ENCODE data around the gene CLTA. TPM values are rescaled to one million over a fixed set of nuclear protein-coding genes. Genes with fewer than 3 reads are reported as not detected.
A peak's percentile ranks its signal among the peaks of the same experiment; 100 is the strongest.

CLTA gene
- polyA plus RNA-seq, 2 of the 4 experiments (the other 2 are of a cell fraction): 291 to 312 TPM

- POLR2A ChIA-PET: interaction anchor here (1.7 kb wide), 1 partner anchor 17 kb away, joined by 7 read pairs; the partner anchor contains the start of gene CLTA
- H3K9me3 ChIP-seq: no peaks in the 10 kb centered on the region
- FAIRE-seq (no peak), ATAC-seq (no peak), DNase-seq (ENCODE audit: low read depth in 1 of 2, low spot score in 1 of 2) (no peak)
- no peak overlapping the region for H3K4me3 ChIP-seq
- WGBS (ENCODE audit: missing lambda C conversion rate): 24% methylated on average over 1 of the region's 1 CpG
- peak overlapping the region; percentile 19 to 20; a peak in 4 of 6 replicates for H3K27ac ChIP-seq
- TF ChIP-seq MAFK (IDR thresholded peaks at IDR 0.05; ENCODE audit: partially characterized antibody) (peak; percentile 38), NR3C1 (IDR thresholded peaks at IDR 0.05) (no peak)
- peak overlapping the region; percentile 1; the same call in 1 of the 3 replicates for H3K4me2 ChIP-seq
- CTCF ChIA-PET: interaction anchor here (1.0 to 3.9 kb wide), 4 partner anchors 10 to 253 kb away, joined by 3 to 21 read pairs (median 12); partner anchors contain the start of gene CLTA
- H3K4me1 ChIP-seq: peaks cover 12% of the 10 kb centered on the region
Observed at GRCh38 chr9:36207546-36208012, 16.9 kb downstream of the CLTA start.

- H3K9me3 ChIP-seq: no peaks in the 10 kb centered on the region
- H3K4me3 ChIP-seq: no peak overlapping the region
- TF ChIP-seq CBX2 (IDR thresholded peaks at IDR 0.05; ENCODE audit: borderline replicate concordance, low read depth): no peak
- no peak for TF ChIP-seq CBX8 (IDR thresholded peaks at IDR 0.05)
- no peak overlapping the region for H3K27ac ChIP-seq
- H3K4me1 ChIP-seq: peaks cover 12% of the 10 kb centered on the region
- H3K4me2 ChIP-seq: no peak overlapping the region
- 84% methylated on average over 10 of the region's 10 CpGs for WGBS (ENCODE audit: missing lambda C conversion rate)
- DNase-seq (ENCODE audit: low read depth in 1 of 2, low spot score in 1 of 2): no peak
- ATAC-seq: no peak
- POLR2A ChIA-PET: interaction anchor here (1.3 kb wide), 1 partner anchor 50 kb away, joined by 3 read pairs; no protein-coding TSS in a partner anchor
- FAIRE-seq: no peak
- CTCF ChIA-PET: interaction anchor here (0.5 to 3.9 kb wide), 6 partner anchors 19 to 254 kb away, joined by 3 to 21 read pairs (median 9); partner anchors contain the start of gene CLTA
Observed at GRCh38 chr9:36208521-36209253, 18.0 kb downstream of the CLTA start.

- TF ChIP-seq TP53 (CRISPR knock-in tag; IDR thresholded peaks at IDR 0.05): no peak
- TF ChIP-seq RARB (CRISPR knock-in tag; IDR thresholded peaks at IDR 0.05): no peak
- TF ChIP-seq TFCP2L1 (CRISPR knock-in tag; IDR thresholded peaks at IDR 0.05): no peak
- no peak for TF ChIP-seq USF2 (IDR thresholded peaks at IDR 0.05)
- TF ChIP-seq BHLHE40 (IDR thresholded peaks at IDR 0.05; ENCODE audit: low read depth, low read length): no peak
- TF ChIP-seq JUN (IDR thresholded peaks at IDR 0.05): no peak
- TF ChIP-seq FOSL2 (IDR thresholded peaks at IDR 0.05): no peak
- TF ChIP-seq FOSL2 (CRISPR knock-in tag; IDR thresholded peaks at IDR 0.05): no peak
- TF ChIP-seq ZC3H11A (IDR thresholded peaks at IDR 0.05): no peak
- TF ChIP-seq EP300 (IDR thresholded peaks at IDR 0.05): no peak
- TF ChIP-seq RAD21 (conservative IDR thresholded peaks at IDR 0.05 in 1 of 2, IDR thresholded peaks at IDR 0.05 in 1 of 2): no peak
- H3K4me2 ChIP-seq: no peak overlapping the region
- CTCF ChIA-PET: interaction anchor here (0.7 to 3.6 kb wide), 4 partner anchors 12 to 119 kb away, joined by 3 to 12 read pairs (median 7); partner anchors contain the start of gene CLTA
Observed at GRCh38 chr9:36210722-36211121, 20.0 kb downstream of the CLTA start.

GRCh38 chr9:36211510-36211909 lies 20.8 kb downstream of the CLTA start:
- WGBS (ENCODE audit: missing lambda C conversion rate): 93% methylated on average over 7 of the region's 7 CpGs
- peaks cover 16% of the 10 kb centered on the region for H3K4me1 ChIP-seq
- FAIRE-seq: no peak

More at GRCh38 chr9:36210722-36211121, 20.0 kb downstream of the CLTA start:
- H3K9me3 ChIP-seq: no peaks in the 10 kb centered on the region
- POLR2A ChIA-PET: no interaction called here
- H3K27ac ChIP-seq: no peak overlapping the region
- peaks cover 16% of the 10 kb centered on the region for H3K4me1 ChIP-seq
- WGBS (ENCODE audit: missing lambda C conversion rate): 88% methylated on average over 8 of the region's 8 CpGs
- no peak for ATAC-seq
- no peak overlapping the region for H3K4me3 ChIP-seq
- no peak for FAIRE-seq
- DNase-seq (ENCODE audit: low read depth in 1 of 2, low spot score in 1 of 2): no peak

More at GRCh38 chr9:36211510-36211909, 20.8 kb downstream of the CLTA start:
- DNase-seq (ENCODE audit: low read depth in 1 of 2, low spot score in 1 of 2) (no peak), ATAC-seq (peak in 1 of 2 experiments; percentile 30; a peak in 2 of 6 replicates)
- H3K9me3 ChIP-seq: no peaks in the 10 kb centered on the region
- H3K4me3 ChIP-seq: no peak overlapping the region
- no peak overlapping the region for H3K4me2 ChIP-seq
- H3K27ac ChIP-seq: no peak overlapping the region
- TF ChIP-seq ATOH8 (CRISPR knock-in tag; IDR thresholded peaks at IDR 0.05; ENCODE audit: low read depth) (no peak), USF2 (IDR thresholded peaks at IDR 0.05) (no peak), RARB (CRISPR knock-in tag; IDR thresholded peaks at IDR 0.05) (no peak), GATA3 (IDR thresholded peaks at IDR 0.05; ENCODE audit: borderline replicate concordance) (no peak), RCOR1 (IDR thresholded peaks at IDR 0.05; ENCODE audit: low read depth, low read length) (no peak), MAX (IDR thresholded peaks at IDR 0.05) (no peak), ZC3H11A (IDR thresholded peaks at IDR 0.05) (no peak), HOXA7 (CRISPR knock-in tag; IDR thresholded peaks at IDR 0.05) (no peak), CBX2 (IDR thresholded peaks at IDR 0.05; ENCODE audit: borderline replicate concordance, low read depth) (no peak), HOXB13 (CRISPR knock-in tag; IDR thresholded peaks at IDR 0.05; ENCODE audit: low read depth) (no peak)
- CTCF ChIA-PET: interaction anchor here (0.5 to 3.6 kb wide), 6 partner anchors 10 to 183 kb away, joined by 3 to 12 read pairs (median 4); partner anchors contain the start of gene CLTA
- POLR2A ChIA-PET: no interaction called here

Measured in A549 (cell line).